Activated CD4-positive, alpha-beta T cell treated with anti-CD3 and anti-CD28 coated beads, Interleukin-2, amount 50 U/mL, for 48 hours (primary cell): ENCODE measurements around the gene ZCWPW1.
"Not testable (repeated sequence)": the region's sequence is repeated elsewhere in the genome, so short reads cannot be mapped to it uniquely, and the experiment has no call there.

Experiments used
- DNase-seq, 2 experiments: peaks; one replicate each; pipeline ENCODE4 v3.0.0-alpha.2; 2020

ZCWPW1 gene

GRCh38 chr7:100453854-100454253 is 25.4 kb upstream of the ZCWPW1 start:
- not testable (repeated sequence) for DNase-seq

GRCh38 chr7:100452513-100452912 is 24.0 kb upstream of the ZCWPW1 start:
- DNase-seq: no peak

GRCh38 chr7:100449190-100449795 is 20.8 kb upstream of the ZCWPW1 start:
- DNase-seq: no peak

GRCh38 chr7:100447363-100447762 is 18.9 kb upstream of the ZCWPW1 start:
- not testable (repeated sequence) for DNase-seq

- DNase-seq: no peak
These were observed 17.5 kb upstream of the ZCWPW1 start for GRCh38 chr7:100446040-100446439.

GRCh38 chr7:100444311-100445278 is 16.1 kb upstream of the ZCWPW1 start:
- no peak for DNase-seq

- DNase-seq: no peak
These were observed 14.8 kb upstream of the ZCWPW1 start for GRCh38 chr7:100443096-100443840.

- DNase-seq: no peak
These were observed 13.4 kb upstream of the ZCWPW1 start for GRCh38 chr7:100441641-100442535.

GRCh38 chr7:100439244-100439643 is 10.7 kb upstream of the ZCWPW1 start:
- not testable (repeated sequence) for DNase-seq

- not testable (repeated sequence) for DNase-seq
These were observed 10.2 kb upstream of the ZCWPW1 start for GRCh38 chr7:100438731-100439130.

GRCh38 chr7:100438172-100438571 is 9.7 kb upstream of the ZCWPW1 start:
- no peak for DNase-seq

GRCh38 chr7:100437150-100438100 is 8.9 kb upstream of the ZCWPW1 start:
- no peak for DNase-seq

- peak; percentile 45 to 53 for DNase-seq
These were observed 7.2 kb upstream of the ZCWPW1 start for GRCh38 chr7:100435401-100436304.

GRCh38 chr7:100434297-100435144 is 6.0 kb upstream of the ZCWPW1 start:
- no peak for DNase-seq

GRCh38 chr7:100433592-100434296 is 5.2 kb upstream of the ZCWPW1 start:
- DNase-seq: no peak

- no peak for DNase-seq
These were observed 4.7 kb upstream of the ZCWPW1 start for GRCh38 chr7:100433276-100433591.

- no peak for DNase-seq
These were observed 4.2 kb upstream of the ZCWPW1 start for GRCh38 chr7:100432621-100433275.

- DNase-seq: no peak
These were observed 3.5 kb upstream of the ZCWPW1 start for GRCh38 chr7:100432053-100432452.
